ENCODE data around the gene SEZ6.

The SEZ6 gene

DNA sequence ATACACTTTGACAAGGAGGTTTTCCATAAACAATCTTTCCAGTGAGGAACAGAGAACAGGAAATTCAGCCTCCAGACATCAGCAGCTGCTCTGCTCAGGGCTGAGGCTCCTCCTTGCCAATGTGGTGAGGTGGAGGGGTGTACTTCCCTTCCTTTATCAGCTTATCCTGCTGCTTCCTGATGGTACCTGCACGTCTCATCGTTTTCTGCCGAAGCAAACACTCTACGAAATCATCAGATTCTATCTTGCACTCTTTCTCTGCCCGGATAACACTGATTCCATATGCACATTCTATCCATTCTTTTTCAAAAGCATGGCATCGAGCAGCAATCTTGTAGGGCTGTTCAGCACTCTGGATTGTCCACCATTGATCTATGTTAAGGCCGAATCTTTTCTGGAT, 15.4 kb upstream of the SEZ6 start:
- DNase-seq (ENCODE audit: insufficient read length, low spot score) (no peak), FAIRE-seq (no peak)
- TF ChIP-seq, protein P1, sequence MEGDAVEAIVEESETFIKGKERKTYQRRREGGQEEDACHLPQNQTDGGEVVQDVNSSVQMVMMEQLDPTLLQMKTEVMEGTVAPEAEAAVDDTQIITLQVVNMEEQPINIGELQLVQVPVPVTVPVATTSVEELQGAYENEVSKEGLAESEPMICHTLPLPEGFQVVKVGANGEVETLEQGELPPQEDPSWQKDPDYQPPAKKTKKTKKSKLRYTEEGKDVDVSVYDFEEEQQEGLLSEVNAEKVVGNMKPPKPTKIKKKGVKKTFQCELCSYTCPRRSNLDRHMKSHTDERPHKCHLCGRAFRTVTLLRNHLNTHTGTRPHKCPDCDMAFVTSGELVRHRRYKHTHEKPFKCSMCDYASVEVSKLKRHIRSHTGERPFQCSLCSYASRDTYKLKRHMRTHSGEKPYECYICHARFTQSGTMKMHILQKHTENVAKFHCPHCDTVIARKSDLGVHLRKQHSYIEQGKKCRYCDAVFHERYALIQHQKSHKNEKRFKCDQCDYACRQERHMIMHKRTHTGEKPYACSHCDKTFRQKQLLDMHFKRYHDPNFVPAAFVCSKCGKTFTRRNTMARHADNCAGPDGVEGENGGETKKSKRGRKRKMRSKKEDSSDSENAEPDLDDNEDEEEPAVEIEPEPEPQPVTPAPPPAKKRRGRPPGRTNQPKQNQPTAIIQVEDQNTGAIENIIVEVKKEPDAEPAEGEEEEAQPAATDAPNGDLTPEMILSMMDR (IDR thresholded peaks at IDR 0.05; ENCODE audit: insufficient read depth, missing control alignments): no peak

DNA sequence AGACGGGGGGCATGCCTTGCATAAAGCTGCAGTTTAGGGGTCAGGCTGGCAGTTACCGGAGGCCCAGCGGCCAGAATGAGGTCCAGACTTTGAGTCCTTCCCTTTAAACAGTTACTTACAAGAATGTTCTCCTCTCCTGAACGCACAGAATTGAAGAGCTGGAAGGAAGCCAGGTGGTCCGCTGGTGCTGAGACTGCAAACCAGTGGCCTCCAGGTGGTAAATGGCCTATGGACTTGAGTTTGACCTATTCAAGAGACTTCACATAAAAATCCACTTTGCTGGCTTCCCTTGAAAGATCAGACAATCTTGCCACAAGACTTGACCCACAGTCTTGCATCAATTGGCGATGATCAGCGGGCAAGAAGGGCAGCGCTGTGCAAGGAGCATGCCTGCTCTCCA, 14.7 kb upstream of the SEZ6 start:
- DNase-seq (ENCODE audit: insufficient read length, low spot score) (no peak), FAIRE-seq (no peak)

GRCh38 chr17:29019475-29020181, 13.8 kb upstream of the SEZ6 start:
- DNase-seq (ENCODE audit: insufficient read length, low spot score) (no peak), FAIRE-seq (no peak)
- TF ChIP-seq, protein P1 (IDR thresholded peaks at IDR 0.05; ENCODE audit: insufficient read depth, missing control alignments): no peak

More for the DNA sequence above, 14.7 kb upstream of the SEZ6 start:
- TF ChIP-seq, protein P1 (IDR thresholded peaks at IDR 0.05; ENCODE audit: insufficient read depth, missing control alignments): no peak

GRCh38 chr17:29018788-29019474, 13.1 kb upstream of the SEZ6 start:
- FAIRE-seq (no peak), DNase-seq (ENCODE audit: insufficient read length, low spot score) (no peak)

GRCh38 chr17:29016345-29017210, 10.7 kb upstream of the SEZ6 start:
- DNase-seq (ENCODE audit: insufficient read length, low spot score): no peak
- TF ChIP-seq, protein P1 (IDR thresholded peaks at IDR 0.05; ENCODE audit: insufficient read depth, missing control alignments): no peak
- FAIRE-seq: no peak

More at GRCh38 chr17:29018788-29019474, 13.1 kb upstream of the SEZ6 start:
- TF ChIP-seq, protein P1 (IDR thresholded peaks at IDR 0.05; ENCODE audit: insufficient read depth, missing control alignments): no peak

DNA sequence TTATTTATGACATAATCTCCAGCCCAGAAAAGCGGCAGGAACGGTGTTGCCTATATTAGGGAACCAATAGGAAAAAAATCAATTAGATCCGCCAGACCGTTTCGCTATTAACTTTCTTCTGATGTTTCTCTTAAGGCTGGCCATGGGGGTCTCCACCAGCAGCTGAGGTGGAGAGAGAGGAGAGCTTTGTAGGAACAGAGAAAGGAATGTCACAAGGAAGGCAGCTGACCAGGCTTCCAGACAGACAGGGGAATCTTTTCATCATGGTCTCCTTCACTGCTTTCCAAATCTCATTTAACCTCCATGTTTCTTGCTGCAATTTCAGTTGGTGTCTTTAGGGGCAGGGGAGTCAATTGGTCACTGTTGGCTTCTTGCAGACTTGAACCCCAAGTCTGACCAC, 8.9 kb upstream of the SEZ6 start:
- FAIRE-seq: no peak
- no peak for DNase-seq (ENCODE audit: insufficient read length, low spot score)
- TF ChIP-seq, protein P1 (IDR thresholded peaks at IDR 0.05; ENCODE audit: insufficient read depth, missing control alignments): no peak

All from D721Med (cell line).